ENCODE results near the gene MEIS2.

GRCh38 chr15:36897834-36898233 is 202.5 kb downstream of the MEIS2 start:
- TF ChIP-seq POLR2AphosphoS5 (IDR thresholded peaks at IDR 0.05; ENCODE audit: low read depth, low read length) (no peak), POLR2A (IDR thresholded peaks at IDR 0.05; ENCODE audit: low read depth, low read length) (no peak), TAF1 (IDR thresholded peaks at IDR 0.05; ENCODE audit: borderline replicate concordance, low read depth, low read length) (no peak)

Data from GM12892 (cell line).